Measurements from ENCODE around the gene CACNA1B.

CACNA1B gene

GRCh38 chr9:138020120-138020794, 142.7 kb downstream of the CACNA1B start:
- no peak for DNase-seq

- DNase-seq, result no peak
These were observed 143.2 kb downstream of the CACNA1B start for GRCh38 chr9:138020795-138021182.

- no peak for DNase-seq
These were observed 143.9 kb downstream of the CACNA1B start for GRCh38 chr9:138021251-138022056.

- peak in 1 of 2 donors; percentile 14 for DNase-seq
These were observed 144.6 kb downstream of the CACNA1B start for GRCh38 chr9:138022121-138022741.

- no peak for DNase-seq
These were observed 145.3 kb downstream of the CACNA1B start for GRCh38 chr9:138022756-138023393.

GRCh38 chr9:138023394-138024124, 146.0 kb downstream of the CACNA1B start:
- DNase-seq, result no peak

GRCh38 chr9:138024131-138024530, 146.5 kb downstream of the CACNA1B start:
- DNase-seq, result no peak

- no peak for DNase-seq
These were observed 147.3 kb downstream of the CACNA1B start for GRCh38 chr9:138024831-138025291.

- DNase-seq, result no peak
These were observed 147.8 kb downstream of the CACNA1B start for GRCh38 chr9:138025417-138025816.

GRCh38 chr9:138025908-138026307, 148.3 kb downstream of the CACNA1B start:
- no peak for DNase-seq

GRCh38 chr9:138028596-138028995, 151.0 kb downstream of the CACNA1B start:
- DNase-seq, result no peak

GRCh38 chr9:138031186-138031585, 153.6 kb downstream of the CACNA1B start:
- no peak for DNase-seq

GRCh38 chr9:138033950-138034349, 156.4 kb downstream of the CACNA1B start:
- no peak for DNase-seq

GRCh38 chr9:138037140-138037539, 159.6 kb downstream of the CACNA1B start:
- DNase-seq, result no peak

- DNase-seq, result no peak
These were observed 160.7 kb downstream of the CACNA1B start for GRCh38 chr9:138038244-138038671.

GRCh38 chr9:138040446-138041430, 163.2 kb downstream of the CACNA1B start:
- DNase-seq, result no peak

GRCh38 chr9:138042146-138042545, 164.6 kb downstream of the CACNA1B start:
- DNase-seq, result no peak

- DNase-seq, result no peak
These were observed 165.1 kb downstream of the CACNA1B start for GRCh38 chr9:138042640-138043039.

GRCh38 chr9:138043061-138043410, 165.5 kb downstream of the CACNA1B start:
- no peak for DNase-seq

- no peak for DNase-seq
These were observed 166.1 kb downstream of the CACNA1B start for GRCh38 chr9:138043411-138044345.
